ENCODE data around the gene TMED1.

DNA sequence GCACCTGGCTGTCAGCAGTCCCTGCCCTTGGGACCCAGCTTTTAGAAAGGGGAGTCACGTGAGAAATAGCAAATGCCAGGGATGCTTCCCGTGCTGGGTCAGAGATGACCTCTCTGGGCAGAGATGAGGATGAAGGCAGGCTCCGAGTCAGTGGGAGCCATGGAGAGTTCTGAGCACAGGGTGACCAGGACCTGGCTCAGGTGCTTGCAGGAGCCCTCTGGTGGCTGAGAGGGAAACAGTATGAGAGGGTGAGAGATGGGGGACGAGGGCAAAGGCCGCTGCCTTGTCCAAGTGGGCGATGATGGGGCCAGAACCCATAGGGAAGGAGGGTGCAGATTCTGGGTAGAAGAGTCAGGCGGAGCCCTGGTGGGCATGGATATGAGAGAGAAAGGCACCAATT lies 15.8 kb downstream of the TMED1 start:
- no peak for TF ChIP-seq POLR2AphosphoS5 (IDR thresholded peaks at IDR 0.05; ENCODE audit: low read depth, low read length)
- TF ChIP-seq POLR2A (IDR thresholded peaks at IDR 0.05; ENCODE audit: low read depth, low read length), result no peak
- no peak for TF ChIP-seq TAF1 (IDR thresholded peaks at IDR 0.05; ENCODE audit: borderline replicate concordance, low read depth, low read length)
